ENCODE results near the gene CD151. TPM values are rescaled to one million over a fixed set of nuclear protein-coding genes. Genes with fewer than 3 reads are reported as not detected.

Gene CD151
- total RNA-seq, 4 donors from 2014 or later = 87.6 to 118 (median 94.0) TPM

- WGBS, 2 donors = 55 to 78% methylated on average over 11 of the region's 12 CpGs
- no peak for DNase-seq
- H3K36me3 ChIP-seq = peaks cover 0 to 46% (median 0%) of the 10 kb centered on the region in 3 donors
- no peaks in the 10 kb centered on the region for H3K27me3 ChIP-seq
- no peak overlapping the region for H3K27ac ChIP-seq
- peaks cover 0 to 6% (median 0%) of the 10 kb centered on the region in 3 donors for H3K4me1 ChIP-seq
- H3K9me3 ChIP-seq = no peaks in the 10 kb centered on the region
- no peak overlapping the region for H3K4me3 ChIP-seq
- intact Hi-C loops (cut with DNase I) = no loop called here
- TF ChIP-seq POLR2A (IDR thresholded peaks at IDR 0.05) = no peak
- no peak for TF ChIP-seq CTCF (IDR thresholded peaks at IDR 0.05)
Measured at GRCh38 chr11:873706-874105, 41.0 kb downstream of the CD151 start.

GRCh38 chr11:875203-875602, 42.5 kb downstream of the CD151 start:
- H3K27me3 ChIP-seq = no peaks in the 10 kb centered on the region
- H3K4me1 ChIP-seq = peaks cover 0 to 6% (median 0%) of the 10 kb centered on the region in 3 donors
- H3K36me3 ChIP-seq = peaks cover 0 to 49% (median 4%) of the 10 kb centered on the region in 3 donors
- H3K4me3 ChIP-seq = no peak overlapping the region
- no peak overlapping the region for H3K27ac ChIP-seq
- no peaks in the 10 kb centered on the region for H3K9me3 ChIP-seq
- intact Hi-C loops (cut with DNase I) = no loop called here
- no peak for DNase-seq
- TF ChIP-seq CTCF (IDR thresholded peaks at IDR 0.05) (no peak), POLR2A (IDR thresholded peaks at IDR 0.05) (no peak)
- 90% methylated on average over 8 of the region's 16 CpGs; no CpG with 5 or more reads in 1 of the 2 donors for WGBS, 2 donors

GRCh38 chr11:875769-876301, 43.1 kb downstream of the CD151 start:
- DNase-seq = no peak
- H3K9me3 ChIP-seq = no peaks in the 10 kb centered on the region
- H3K36me3 ChIP-seq = peaks cover 0 to 55% (median 8%) of the 10 kb centered on the region in 3 donors
- 91 to 93% methylated on average over 18 to 19 of the region's 21 CpGs for WGBS, 2 donors
- TF ChIP-seq CTCF (IDR thresholded peaks at IDR 0.05) (no peak), POLR2A (IDR thresholded peaks at IDR 0.05) (no peak)
- no peak overlapping the region for H3K4me3 ChIP-seq
- intact Hi-C loops (cut with DNase I) = no loop called here
- peaks cover 0 to 6% (median 0%) of the 10 kb centered on the region in 3 donors for H3K4me1 ChIP-seq
- no peaks in the 10 kb centered on the region for H3K27me3 ChIP-seq
- no peak overlapping the region for H3K27ac ChIP-seq

- Histone ChIP-seq H3K27ac (no peak overlapping the region), H3K4me3 (no peak overlapping the region), H3K4me1 (peaks cover 0 to 6% (median 0%) of the 10 kb centered on the region in 3 donors), H3K27me3 (no peaks in the 10 kb centered on the region), H3K36me3 (peaks cover 0 to 60% (median 8%) of the 10 kb centered on the region in 3 donors), H3K9me3 (no peaks in the 10 kb centered on the region)
- no peak for DNase-seq
- WGBS, 2 donors = no CpG with 5 or more reads among the region's 12 CpGs
- no peak for TF ChIP-seq CTCF (IDR thresholded peaks at IDR 0.05)
- no peak for TF ChIP-seq POLR2A (IDR thresholded peaks at IDR 0.05)
- intact Hi-C loops (cut with DNase I) = no loop called here
Measured at GRCh38 chr11:876545-876944, 43.8 kb downstream of the CD151 start.

- intact Hi-C loops (cut with DNase I) = no loop called here
- Histone ChIP-seq H3K4me1 (peaks cover 0 to 6% (median 0%) of the 10 kb centered on the region in 3 donors), H3K27ac (no peak overlapping the region), H3K4me3 (no peak overlapping the region), H3K9me3 (no peaks in the 10 kb centered on the region), H3K27me3 (no peaks in the 10 kb centered on the region), H3K36me3 (peaks cover 0 to 70% (median 8%) of the 10 kb centered on the region in 3 donors)
- 100% methylated on average over 1 to 3 of the region's 11 CpGs for WGBS, 2 donors
- no peak for TF ChIP-seq POLR2A (IDR thresholded peaks at IDR 0.05)
- TF ChIP-seq CTCF (IDR thresholded peaks at IDR 0.05) = no peak
- DNase-seq = no peak
Measured at GRCh38 chr11:877565-877964, 44.8 kb downstream of the CD151 start.

Measured in esophagus squamous epithelium (tissue), 5 donors.